Sciatic nerve (tissue), 2 donors: ENCODE results near the gene TMEM273. TPM values are rescaled to one million over a fixed set of nuclear protein-coding genes. Genes with fewer than 3 reads are reported as not detected.

ENCODE experiments used
- ATAC-seq: fragments of 200-7000 bp; cut with Tn5 transposase; one replicate; pipeline ENCODE4 v1.9.1; 2020; ENCODE audit warnings: mild to moderate bottlenecking, moderate library complexity
- DNase-seq: peaks from one replicate; pipeline ENCODE4 v3.0.0-alpha.2; 2020; ENCODE audit warnings: low spot score
- intact Hi-C: fragments of 100-400 bp; cut with DNase I; formaldehyde crosslinking; loops from one replicate; pipeline ENCODE4 v1.14.2; 2022
- total RNA-seq: library from RNA; stranded (reverse); fragmentation: NEBNext Ultra II Directional; extraction: Animal tissue kit (Norgen Biotek cat#: 25700); gene quantifications from one replicate; pipeline ENCODE4 v1.2.1, GENCODE V29; 2021
- donor health status: DM: no; HTN: no; CAD: no.
- donor health status: DM: no; HTN: no; CAD: no.

Gene TMEM273
- total RNA-seq, 1 donor from 2014 or later = 35.1 TPM

- no peak for ATAC-seq
- peak; percentile 56 for DNase-seq
- intact Hi-C loops = loop anchor here (5.0 kb wide), 1 partner anchor 434 kb away; no protein-coding TSS in a partner anchor
These were observed 20.0 kb downstream of the TMEM273 start for GRCh38 chr10:49168171-49168540.

DNA sequence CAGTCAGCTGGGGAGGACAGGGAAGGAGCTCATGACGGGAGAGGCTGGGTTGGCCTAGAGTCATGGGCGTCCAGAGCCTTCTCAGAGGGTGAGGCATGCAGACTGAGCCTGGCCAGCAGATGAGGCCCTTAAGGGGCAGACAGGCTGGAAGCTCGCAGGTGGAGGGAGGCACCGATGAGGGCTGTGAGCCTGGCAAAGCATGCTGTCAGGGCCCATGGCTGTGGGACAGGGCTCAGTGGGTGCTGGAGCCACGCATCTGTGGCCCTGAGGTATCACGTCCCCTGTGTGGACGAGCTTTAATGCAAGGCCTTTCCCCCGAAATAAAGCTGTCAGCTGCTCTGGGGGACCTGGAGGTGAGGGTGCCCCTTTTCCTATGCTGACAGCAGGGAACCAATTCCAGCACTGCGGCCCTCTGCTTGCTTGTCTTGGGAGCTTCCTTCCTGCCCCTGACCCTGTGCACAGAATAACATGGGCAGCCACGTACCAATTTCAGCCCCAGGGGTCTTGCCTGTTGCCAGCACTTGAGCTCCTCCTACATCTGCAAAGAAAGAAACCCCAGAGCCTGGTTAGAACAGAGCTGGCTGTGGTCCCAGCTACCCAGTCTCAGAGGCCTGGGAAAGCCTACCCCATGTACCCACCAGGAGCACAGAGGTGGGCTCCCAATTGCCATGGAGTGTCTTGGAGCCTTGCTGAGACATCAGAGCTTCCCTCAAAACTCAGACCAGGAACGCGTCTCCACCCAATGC lies 20.6 kb downstream of the TMEM273 start:
- intact Hi-C loops = loop anchor here (5.0 kb wide), 1 partner anchor 435 kb away; no protein-coding TSS in a partner anchor
- ATAC-seq (no peak), DNase-seq (no peak)

DNA sequence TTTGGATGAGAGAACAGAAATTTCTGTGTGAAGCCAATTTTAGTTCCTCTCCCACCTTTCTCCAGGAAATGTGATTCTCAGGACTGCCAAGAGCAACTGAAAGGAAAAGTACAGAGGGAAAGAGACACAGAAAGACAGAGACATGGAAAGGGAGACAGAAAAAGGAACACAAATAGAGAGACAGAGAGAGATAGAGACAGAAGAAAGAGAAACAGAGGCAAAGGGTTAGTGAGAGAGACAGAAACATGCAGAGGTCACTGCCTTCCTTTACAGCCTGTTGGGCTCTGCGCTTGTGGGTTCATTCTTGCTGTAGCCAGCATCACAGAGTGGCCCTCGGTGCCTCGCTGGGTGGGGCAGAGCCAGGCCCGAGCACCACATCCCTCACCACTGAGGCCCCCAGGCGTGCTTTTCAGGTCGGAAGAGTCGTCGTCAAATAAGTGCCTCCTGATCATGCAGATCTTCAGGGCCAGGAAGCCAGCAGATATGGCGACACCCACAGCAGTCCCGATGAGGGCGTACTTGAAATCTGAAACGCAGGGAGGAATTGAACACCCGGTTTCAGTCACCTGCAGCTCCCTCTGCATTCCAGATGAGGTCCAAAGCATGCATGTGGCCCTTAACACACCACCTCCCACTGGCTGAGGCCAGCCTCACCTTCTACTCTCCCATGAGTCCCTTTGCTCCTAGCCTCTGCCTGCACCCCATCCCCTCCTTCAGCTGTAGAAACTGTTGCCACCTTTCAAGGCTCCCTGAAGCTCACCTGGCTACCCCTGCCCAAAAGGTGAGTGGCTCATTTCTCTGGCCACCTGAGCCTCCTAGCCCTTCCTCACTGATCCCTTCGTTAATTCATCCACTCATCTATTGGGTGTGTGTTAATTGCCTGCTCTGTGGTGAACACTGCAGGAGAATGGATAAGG lies 21.4 kb downstream of the TMEM273 start:
- intact Hi-C loops = loop anchor here (5.0 kb wide), 1 partner anchor 436 kb away; no protein-coding TSS in a partner anchor
- no peak for DNase-seq
- no peak for ATAC-seq

GRCh38 chr10:49165821-49166483 lies 22.2 kb downstream of the TMEM273 start:
- DNase-seq = no peak
- ATAC-seq = no peak
- intact Hi-C loops = loop anchor here (5.0 kb wide), 1 partner anchor 436 kb away; no protein-coding TSS in a partner anchor

GRCh38 chr10:49165259-49165658 lies 22.9 kb downstream of the TMEM273 start:
- ATAC-seq = no peak
- intact Hi-C loops = loop anchor here (5.0 kb wide), 1 partner anchor 437 kb away; no protein-coding TSS in a partner anchor

DNA sequence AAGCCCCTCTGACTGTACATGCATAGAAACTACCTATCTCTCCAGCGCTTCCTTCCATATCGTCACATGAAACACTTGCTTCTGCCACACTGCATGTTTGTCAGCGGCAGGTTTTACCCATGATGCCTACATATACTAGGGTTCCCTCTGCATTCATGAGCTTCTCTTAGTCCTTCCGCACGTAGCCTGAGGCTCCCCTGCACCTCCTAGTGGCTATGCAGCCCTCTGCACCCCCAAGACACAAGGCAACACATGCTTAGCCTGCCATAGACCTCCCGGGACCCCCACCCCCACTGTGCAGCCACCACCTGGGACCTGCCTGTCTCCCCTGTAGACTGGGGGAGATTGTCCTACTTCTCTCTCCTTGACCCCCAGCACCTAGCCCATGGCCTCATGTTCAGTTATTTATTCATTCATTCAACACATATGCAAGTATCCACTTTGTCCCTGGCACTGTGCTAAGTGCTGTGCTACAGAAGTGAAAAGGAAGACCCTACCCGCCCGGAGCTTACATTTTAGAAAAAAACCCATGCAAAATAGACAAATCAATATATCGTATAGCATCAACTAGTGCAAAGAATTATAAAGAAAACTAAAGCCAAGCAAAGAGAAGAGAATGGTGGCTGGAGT lies 23.5 kb downstream of the TMEM273 start:
- ATAC-seq (peak; percentile 51), DNase-seq (peak; percentile 62)
- intact Hi-C loops = loop anchor here (5.0 kb wide), 2 partner anchors 182 to 438 kb away; no protein-coding TSS in a partner anchor

More at GRCh38 chr10:49165259-49165658, 22.9 kb downstream of the TMEM273 start:
- DNase-seq = no peak

- intact Hi-C loops = loop anchor here (5.0 kb wide), 1 partner anchor 181 kb away; no protein-coding TSS in a partner anchor
- DNase-seq = no peak
- no peak for ATAC-seq
These were observed 24.4 kb downstream of the TMEM273 start for GRCh38 chr10:49163741-49164140.

- peak; percentile 48 for DNase-seq
- intact Hi-C loops = loop anchor here (5.0 kb wide), 1 partner anchor 181 kb away; no protein-coding TSS in a partner anchor
- no peak for ATAC-seq
These were observed 25.4 kb downstream of the TMEM273 start for GRCh38 chr10:49162761-49163310.

DNA sequence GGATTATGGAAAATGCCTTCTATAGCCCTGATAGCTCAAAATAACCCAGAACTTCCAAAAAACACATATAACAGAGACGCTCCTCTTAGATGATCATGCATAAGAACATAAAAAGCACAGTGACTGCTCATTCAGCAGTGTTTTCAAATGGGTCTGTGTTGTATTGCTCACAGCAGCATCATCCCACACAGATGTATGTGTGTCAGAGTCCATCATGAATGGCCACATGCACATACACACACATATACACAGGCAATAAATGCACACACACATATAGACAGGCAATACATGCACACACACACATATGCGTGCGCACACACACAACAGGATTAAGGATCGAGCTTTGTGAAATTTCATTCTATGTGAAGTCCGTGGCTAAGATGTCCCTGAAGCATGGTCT lies 26.1 kb downstream of the TMEM273 start:
- no peak for DNase-seq
- intact Hi-C loops = loop anchor here (5.0 kb wide), 1 partner anchor 180 kb away; no protein-coding TSS in a partner anchor
- ATAC-seq = no peak

- intact Hi-C loops = loop anchor here (5.0 kb wide), 1 partner anchor 179 kb away; no protein-coding TSS in a partner anchor
- DNase-seq (no peak), ATAC-seq (peak; percentile 70)
These were observed 26.7 kb downstream of the TMEM273 start for GRCh38 chr10:49161411-49161997.

DNA sequence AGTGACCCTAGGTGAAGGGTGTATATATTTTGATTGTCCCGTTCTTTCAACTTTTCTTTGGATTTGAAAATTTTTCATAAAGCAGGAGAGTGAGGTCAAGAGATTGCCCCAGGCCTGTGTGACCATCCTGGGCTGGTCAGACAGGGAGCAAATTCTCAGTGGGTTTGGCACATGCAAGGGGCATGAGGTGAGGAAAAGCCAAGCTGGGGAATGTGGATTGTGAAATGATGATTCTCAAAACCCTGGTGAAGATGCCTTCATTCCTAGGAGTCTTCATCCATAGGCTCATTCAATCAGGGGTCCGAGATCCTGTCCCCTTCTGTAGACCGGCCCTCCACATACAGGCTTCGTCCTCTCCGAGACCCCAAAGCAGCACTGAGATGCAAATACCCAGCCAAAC lies 27.4 kb downstream of the TMEM273 start:
- ATAC-seq = no peak
- no peak for DNase-seq
- intact Hi-C loops = loop anchor here (5.0 kb wide), 1 partner anchor 179 kb away; no protein-coding TSS in a partner anchor

DNA sequence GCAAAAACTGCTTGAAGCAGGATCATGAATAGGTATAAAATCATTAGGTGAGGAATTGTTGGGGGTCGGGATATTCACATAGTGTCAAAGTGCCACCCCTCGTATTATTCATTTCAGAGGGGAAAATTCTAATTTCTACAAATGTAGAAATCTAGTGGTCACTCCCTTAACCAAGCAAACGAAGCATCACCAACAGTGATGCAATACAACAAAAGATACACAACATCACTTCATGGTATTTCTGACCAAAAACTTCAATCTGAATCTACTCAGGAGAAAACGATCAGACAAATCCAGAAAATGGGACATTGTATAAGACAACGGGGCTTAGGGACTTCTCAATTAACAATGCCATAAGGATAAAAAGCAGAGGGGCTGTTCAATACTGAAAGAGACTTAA lies 28.1 kb downstream of the TMEM273 start:
- intact Hi-C loops = loop anchor here (5.0 kb wide), 1 partner anchor 178 kb away; no protein-coding TSS in a partner anchor
- no peak for ATAC-seq
- DNase-seq = no peak

- intact Hi-C loops = no loop called here
These were observed 29.3 kb downstream of the TMEM273 start for GRCh38 chr10:49158915-49159314.

GRCh38 chr10:49158404-49158803 lies 29.8 kb downstream of the TMEM273 start:
- intact Hi-C loops = no loop called here
- no peak for ATAC-seq

More at GRCh38 chr10:49158915-49159314, 29.3 kb downstream of the TMEM273 start:
- no peak for ATAC-seq
- no peak for DNase-seq

GRCh38 chr10:49157229-49157628 lies 31.0 kb downstream of the TMEM273 start:
- intact Hi-C loops = no loop called here
- no peak for DNase-seq
- ATAC-seq = no peak

More at GRCh38 chr10:49158404-49158803, 29.8 kb downstream of the TMEM273 start:
- no peak for DNase-seq

- DNase-seq = no peak
- intact Hi-C loops = no loop called here
- no peak for ATAC-seq
These were observed 33.5 kb downstream of the TMEM273 start for GRCh38 chr10:49154641-49155040.

DNA sequence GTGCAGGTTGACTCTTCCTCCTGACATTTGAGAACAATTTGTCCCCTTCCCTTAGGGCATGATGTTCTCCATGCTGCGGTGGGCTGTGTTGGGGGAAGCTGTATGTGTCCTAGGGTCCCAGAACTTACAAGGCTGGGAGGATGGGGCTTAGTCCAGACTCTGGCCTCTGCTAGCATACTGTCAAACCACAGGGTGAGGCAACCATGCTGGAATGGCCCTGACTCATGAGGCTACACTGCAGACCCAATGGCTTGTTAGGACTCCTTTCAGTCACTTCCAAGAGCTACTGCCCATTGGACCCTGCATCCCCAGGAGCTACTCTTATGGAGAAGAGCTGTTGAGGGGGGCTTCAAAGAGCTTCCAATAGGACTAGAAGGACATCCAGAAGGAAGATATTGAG lies 34.2 kb downstream of the TMEM273 start:
- intact Hi-C loops = no loop called here
- DNase-seq (no peak), ATAC-seq (no peak)

GRCh38 chr10:49153115-49153514 lies 35.1 kb downstream of the TMEM273 start:
- intact Hi-C loops = no loop called here
- DNase-seq (no peak), ATAC-seq (no peak)
